ENCODE data around the gene HIF1AN.
"Not testable (repeated sequence)": the region's sequence is repeated elsewhere in the genome, so short reads cannot be mapped to it uniquely, and the experiment has no call there.

Gene HIF1AN

GRCh38 chr10:100567826-100568225 lies 32.1 kb downstream of the HIF1AN start:
- no peak for DNase-seq

- no peak for DNase-seq
These were observed 33.2 kb downstream of the HIF1AN start for GRCh38 chr10:100568912-100569311.

GRCh38 chr10:100569687-100570481 lies 34.1 kb downstream of the HIF1AN start:
- DNase-seq: no peak

- no peak for DNase-seq
These were observed 34.8 kb downstream of the HIF1AN start for GRCh38 chr10:100570506-100570905.

- no peak for DNase-seq
These were observed 35.5 kb downstream of the HIF1AN start for GRCh38 chr10:100571084-100571856.

GRCh38 chr10:100575146-100575545 lies 39.4 kb downstream of the HIF1AN start:
- DNase-seq: not testable (repeated sequence)

- DNase-seq: no peak
These were observed 40.0 kb downstream of the HIF1AN start for GRCh38 chr10:100575585-100576281.

- no peak for DNase-seq
These were observed 40.5 kb downstream of the HIF1AN start for GRCh38 chr10:100576282-100576635.

GRCh38 chr10:100579261-100580090 lies 43.7 kb downstream of the HIF1AN start:
- no peak for DNase-seq

- no peak for DNase-seq
These were observed 51.2 kb downstream of the HIF1AN start for GRCh38 chr10:100586959-100587358.

- DNase-seq: no peak
These were observed 62.4 kb downstream of the HIF1AN start for GRCh38 chr10:100598166-100598565.

GRCh38 chr10:100600218-100600617 lies 64.5 kb downstream of the HIF1AN start:
- no peak for DNase-seq

GRCh38 chr10:100607439-100607838 lies 71.7 kb downstream of the HIF1AN start:
- DNase-seq: no peak

Data from stimulated activated CD4-positive, alpha-beta T cell treated with anti-CD3 and anti-CD28 coated beads, Interleukin-4, amount 100 ng/mL, for 1 hour (primary cell).